ENCODE data around the gene MOCS3. TPM values are rescaled to one million over a fixed set of nuclear protein-coding genes. Genes with fewer than 3 reads are reported as not detected.

Gene MOCS3
- total and polyA plus RNA-seq, 2 of the 13 experiments (the other 11 are each of a cell fraction or from before 2014, with no cell fraction given) = 3.7 to 8.4 TPM

GRCh38 chr20:50929299-50930138 lies 29.1 kb upstream of the MOCS3 start (continued):
- TF ChIP-seq HINFP (CRISPR knock-in tag; IDR thresholded peaks at IDR 0.05; ENCODE audit: low read depth) (peak; percentile 92), ZNF256 (CRISPR knock-in tag; conservative IDR thresholded peaks at IDR 0.05) (no peak), RORA (CRISPR knock-in tag; IDR thresholded peaks at IDR 0.05) (no peak), MEIS1 (CRISPR knock-in tag; IDR thresholded peaks at IDR 0.05; ENCODE audit: borderline replicate concordance) (peak; percentile 92), ZSCAN5A (CRISPR knock-in tag; IDR thresholded peaks at IDR 0.05; ENCODE audit: borderline replicate concordance) (no peak), SALL2 (CRISPR knock-in tag; IDR thresholded peaks at IDR 0.05) (no peak), PCBP1 (IDR thresholded peaks at IDR 0.05; ENCODE audit: borderline replicate concordance, low read depth, low read length) (no peak), ZFP36 (IDR thresholded peaks at IDR 0.05; ENCODE audit: borderline replicate concordance, low read depth, low read length, partially characterized antibody) (peak; percentile 66), ZMAT5 (CRISPR knock-in tag; IDR thresholded peaks at IDR 0.05; ENCODE audit: borderline replicate concordance, low read depth) (no peak), SKIL (CRISPR knock-in tag; IDR thresholded peaks at IDR 0.05; ENCODE audit: borderline replicate concordance) (no peak), MAX (IDR thresholded peaks at IDR 0.05) (peak; percentile 83), ZFP91 (CRISPR knock-in tag; IDR thresholded peaks at IDR 0.05; ENCODE audit: borderline replicate concordance) (peak; percentile 88), ZNF225 (CRISPR knock-in tag; IDR thresholded peaks at IDR 0.05) (no peak), ZBTB26 (CRISPR knock-in tag; IDR thresholded peaks at IDR 0.05; ENCODE audit: borderline replicate concordance) (peak; percentile 84; the same call in 1 of the 2 replicates), EP300 (IDR thresholded peaks at IDR 0.05; ENCODE audit: low read depth in 2 of 2, low read length in 2 of 2) (peak; percentile 63 to 94), EP300 (CRISPR knock-in tag; IDR thresholded peaks at IDR 0.05; ENCODE audit: borderline replicate concordance) (peak; percentile 67; the same call in 1 of the 2 replicates), NFIB (CRISPR knock-in tag; IDR thresholded peaks at IDR 0.05; ENCODE audit: borderline replicate concordance) (no peak), BCL6 (CRISPR knock-in tag; IDR thresholded peaks at IDR 0.05) (peak; percentile 65), TSC22D2 (CRISPR knock-in tag; IDR thresholded peaks at IDR 0.05; ENCODE audit: borderline replicate concordance) (peak; percentile 74; the same call in 1 of the 2 replicates)

Measured in HepG2 (cell line).